Left lung (tissue), 10 donors: ENCODE results near the gene PWP2. TPM values are rescaled to one million over a fixed set of nuclear protein-coding genes. Genes with fewer than 3 reads are reported as not detected.

Source experiments
- ATAC-seq: fragments of 200-7000 bp; cut with Tn5 transposase; one replicate; pipeline ENCODE4 v1.9.1; 2020; ENCODE audit warnings: moderate library complexity
- DNase-seq, 4 donors: peaks; one replicate each; pipeline ENCODE4 v3.0.0-alpha.2; 2013 to 2020
- H3K27ac ChIP-seq, 2 donors: fragments of 200-600 bp; sonication (generic) in 1 of 2; one replicate each; pipeline versions ENCODE4 v1.5.0 to v1.8.0; 2020 to 2021
- H3K27me3 ChIP-seq, 2 donors: fragments of 200-600 bp; sonication (generic) in 1 of 2; one replicate each; pipeline versions ENCODE4 v1.5.0 to v1.8.0; 2020 to 2021
- H3K36me3 ChIP-seq, 2 donors: fragments of 200-600 bp; sonication (generic) in 1 of 2; one replicate each; pipeline versions ENCODE4 v1.5.0 to v1.8.0; 2020 to 2021
- H3K4me1 ChIP-seq, 2 donors: fragments of 200-600 bp; one replicate each; pipeline ENCODE4 v1.8.0; 2021
- H3K4me3 ChIP-seq, 2 donors: fragments of 200-600 bp; sonication (generic) in 1 of 2; one replicate each; pipeline versions ENCODE4 v1.5.0 to v1.8.0; 2020 to 2021; ENCODE audit warnings: mild to moderate bottlenecking in 1 of 2
- H3K9me3 ChIP-seq, 2 donors: fragments of 200-600 bp; sonication (generic) in 1 of 2; one replicate each; pipeline versions ENCODE4 v1.5.0 to v1.8.0; 2020 to 2021
- CTCF ChIP-seq, 2 donors: fragments of 200-600 bp; sonication (generic) in 1 of 2; IDR thresholded peaks; one replicate each; pipeline versions ENCODE4 v1.5.0 to v1.8.0; 2021; ENCODE audit warnings: antibody characterized with exemption in 2 of 2
- intact Hi-C, 2 donors: fragments of 100-400 bp; cut with DNase I; formaldehyde crosslinking; loops; one replicate each; pipeline versions ENCODE4 v1.11.2 to v1.14.2; 2022
- polyA plus RNA-seq, 6 donors: library from polyadenylated mRNA; unstranded; fragments of 120-200 nt; gene quantifications; one replicate each; pipeline ENCODE4 v1.2.1, GENCODE V29; 2013; ENCODE audit not compliant: insufficient read length in 6 of 6
- total RNA-seq, 2 donors: library from RNA; stranded (reverse); fragmentation: NEBNext Ultra II Directional; extraction: Animal tissue kit (Norgen Biotek cat#: 25700); gene quantifications; one replicate each; pipeline ENCODE4 v1.2.1, GENCODE V29; 2021
- donor health status: DM: no; HTN: yes; CAD: no.
- donor health status: DM: no; HTN: no; CAD: no.

The PWP2 gene
- total and polyA plus RNA-seq, 8 donors: 1.7 to 10.8 (median 7.2) TPM

- Histone ChIP-seq H3K9me3 (no peaks in the 10 kb centered on the region), H3K36me3 (peaks cover 0 to 87% of the 10 kb centered on the region in 2 donors), H3K4me3 (no peak overlapping the region), H3K4me1 (peaks cover 0 to 10% of the 10 kb centered on the region in 2 donors), H3K27me3 (no peaks in the 10 kb centered on the region), H3K27ac (no peak overlapping the region)
- TF ChIP-seq CTCF (IDR thresholded peaks at IDR 0.05): no peak
- intact Hi-C loops: no loop called here
- no peak for DNase-seq
- peak; percentile 36 for ATAC-seq
Measured at GRCh38 chr21:44067011-44067839, 40.0 kb upstream of the PWP2 start.

GRCh38 chr21:44070391-44070790 is 36.8 kb upstream of the PWP2 start:
- no peak for TF ChIP-seq CTCF (IDR thresholded peaks at IDR 0.05)
- DNase-seq (no peak), ATAC-seq (no peak)
- peaks cover 0 to 91% of the 10 kb centered on the region in 2 donors for H3K36me3 ChIP-seq
- intact Hi-C loops: no loop called here
- no peaks in the 10 kb centered on the region for H3K9me3 ChIP-seq
- peaks cover 0 to 5% of the 10 kb centered on the region in 2 donors for H3K4me1 ChIP-seq
- no peaks in the 10 kb centered on the region for H3K27me3 ChIP-seq
- no peak overlapping the region for H3K4me3 ChIP-seq
- H3K27ac ChIP-seq: no peak overlapping the region

- Histone ChIP-seq H3K4me1 (no peaks in the 10 kb centered on the region), H3K27me3 (no peaks in the 10 kb centered on the region), H3K27ac (no peak overlapping the region), H3K4me3 (no peak overlapping the region), H3K9me3 (no peaks in the 10 kb centered on the region), H3K36me3 (peaks cover 0 to 91% of the 10 kb centered on the region in 2 donors)
- intact Hi-C loops: no loop called here
- DNase-seq (no peak), ATAC-seq (no peak)
- TF ChIP-seq CTCF (IDR thresholded peaks at IDR 0.05): no peak
Measured at GRCh38 chr21:44071359-44072104, 35.7 kb upstream of the PWP2 start.

GRCh38 chr21:44072111-44072510 is 35.1 kb upstream of the PWP2 start:
- Histone ChIP-seq H3K4me1 (no peaks in the 10 kb centered on the region), H3K9me3 (no peaks in the 10 kb centered on the region), H3K36me3 (peaks cover 0 to 91% of the 10 kb centered on the region in 2 donors), H3K4me3 (no peak overlapping the region), H3K27ac (no peak overlapping the region), H3K27me3 (no peaks in the 10 kb centered on the region)
- ATAC-seq (no peak), DNase-seq (no peak)
- TF ChIP-seq CTCF (IDR thresholded peaks at IDR 0.05): no peak
- intact Hi-C loops: no loop called here

- no peak for ATAC-seq
- DNase-seq: no peak
- H3K36me3 ChIP-seq: peaks cover 0 to 97% of the 10 kb centered on the region in 2 donors
- no peaks in the 10 kb centered on the region for H3K9me3 ChIP-seq
- intact Hi-C loops: no loop called here
- H3K4me1 ChIP-seq: no peaks in the 10 kb centered on the region
- no peak overlapping the region for H3K4me3 ChIP-seq
- TF ChIP-seq CTCF (IDR thresholded peaks at IDR 0.05): no peak
- no peaks in the 10 kb centered on the region for H3K27me3 ChIP-seq
- no peak overlapping the region for H3K27ac ChIP-seq
Measured at GRCh38 chr21:44074315-44074958, 32.8 kb upstream of the PWP2 start.
